ENCODE results near the gene INPP5A.

DNA sequence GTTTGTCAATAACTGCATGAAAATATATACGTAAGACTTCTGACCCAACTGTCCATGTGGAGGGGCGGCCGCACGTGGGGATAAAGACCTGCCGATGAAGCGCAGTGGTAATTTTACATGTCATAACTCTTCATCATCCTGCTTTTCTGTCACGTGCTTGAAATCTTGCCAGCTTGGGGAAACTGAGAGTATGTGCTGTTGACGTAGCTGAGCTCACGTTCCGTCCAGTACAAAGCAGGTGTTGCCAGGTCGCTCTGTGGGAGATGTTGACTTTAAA is 105.1 kb downstream of the INPP5A start:
- TF ChIP-seq, protein P1, sequence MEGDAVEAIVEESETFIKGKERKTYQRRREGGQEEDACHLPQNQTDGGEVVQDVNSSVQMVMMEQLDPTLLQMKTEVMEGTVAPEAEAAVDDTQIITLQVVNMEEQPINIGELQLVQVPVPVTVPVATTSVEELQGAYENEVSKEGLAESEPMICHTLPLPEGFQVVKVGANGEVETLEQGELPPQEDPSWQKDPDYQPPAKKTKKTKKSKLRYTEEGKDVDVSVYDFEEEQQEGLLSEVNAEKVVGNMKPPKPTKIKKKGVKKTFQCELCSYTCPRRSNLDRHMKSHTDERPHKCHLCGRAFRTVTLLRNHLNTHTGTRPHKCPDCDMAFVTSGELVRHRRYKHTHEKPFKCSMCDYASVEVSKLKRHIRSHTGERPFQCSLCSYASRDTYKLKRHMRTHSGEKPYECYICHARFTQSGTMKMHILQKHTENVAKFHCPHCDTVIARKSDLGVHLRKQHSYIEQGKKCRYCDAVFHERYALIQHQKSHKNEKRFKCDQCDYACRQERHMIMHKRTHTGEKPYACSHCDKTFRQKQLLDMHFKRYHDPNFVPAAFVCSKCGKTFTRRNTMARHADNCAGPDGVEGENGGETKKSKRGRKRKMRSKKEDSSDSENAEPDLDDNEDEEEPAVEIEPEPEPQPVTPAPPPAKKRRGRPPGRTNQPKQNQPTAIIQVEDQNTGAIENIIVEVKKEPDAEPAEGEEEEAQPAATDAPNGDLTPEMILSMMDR (conservative IDR thresholded peaks at IDR 0.05; ENCODE audit: low read length) = no peak
- TF ChIP-seq EZH2phosphoT487 (IDR thresholded peaks at IDR 0.05; ENCODE audit: borderline replicate concordance) = no peak

All from Loucy (cell line).